ENCODE results near the gene SOX6. TPM values are rescaled to one million over a fixed set of nuclear protein-coding genes. Genes with fewer than 3 reads are reported as not detected.
"Not testable (repeated sequence)": the region's sequence is repeated elsewhere in the genome, so short reads cannot be mapped to it uniquely, and the experiment has no call there.

Gene SOX6
- 10 to 100 TPM; 13.4 to 28.1 (median 18.6) TPM for polyA plus RNA-seq (ENCODE audit: insufficient read length in 10 of 10)
- long read RNA-seq, donor 1: 0 reads
- long read RNA-seq, donor 2, partial matches to known transcripts: 334 of 347 reads
- long read RNA-seq, donor 2, other reads (novel, unspliced or antisense): 13 of 347 reads
- long read RNA-seq, donor 3: 0 reads
- long read RNA-seq, donor 4: 0 reads
- long read RNA-seq, donor 5, partial matches to known transcripts: 238 of 238 reads
- long read RNA-seq, donor 5, other reads (novel, unspliced or antisense): 0 of 238 reads
- long read RNA-seq, donor 6: 0 reads
- long read RNA-seq, donor 7, partial matches to known transcripts: 41 of 197 reads
- long read RNA-seq, donor 7, other reads (novel, unspliced or antisense): 156 of 197 reads
- long read RNA-seq, donor 8, partial matches to known transcripts: 99 of 271 reads
- long read RNA-seq, donor 8, other reads (novel, unspliced or antisense): 172 of 271 reads
- long read RNA-seq, donor 9: 0 reads

GRCh38 chr11:16356057-16356760 is at the start of gene SOX6:
SOX6 (minus strand) TSS chr11:16356546; CDS start chr11:16341248, 15,298 bp downstream.
- DNase-seq: peak; percentile 45 to 75 (median 48)

- DNase-seq: no peak
Measured at GRCh38 chr11:16404781-16405285, 48.5 kb upstream of the SOX6 start.

GRCh38 chr11:16403851-16404250 is 47.5 kb upstream of the SOX6 start:
- no peak for DNase-seq

- no peak for DNase-seq
Measured at GRCh38 chr11:16403448-16403803, 47.1 kb upstream of the SOX6 start.

- DNase-seq: no peak
Measured at GRCh38 chr11:16402654-16403447, 46.5 kb upstream of the SOX6 start.

GRCh38 chr11:16397390-16397789 is 41.0 kb upstream of the SOX6 start:
- no peak for DNase-seq

GRCh38 chr11:16395601-16396000 is 39.3 kb upstream of the SOX6 start:
- no peak for DNase-seq

- no peak for DNase-seq
Measured at GRCh38 chr11:16394947-16395346, 38.6 kb upstream of the SOX6 start.

GRCh38 chr11:16393340-16393739 is 37.0 kb upstream of the SOX6 start:
- no peak for DNase-seq

- DNase-seq: peak in 1 of 3 donors; percentile 12
Measured at GRCh38 chr11:16392616-16393015, 36.3 kb upstream of the SOX6 start.

- not testable (repeated sequence) for DNase-seq
Measured at GRCh38 chr11:16390826-16391225, 34.5 kb upstream of the SOX6 start.

GRCh38 chr11:16385099-16385498 is 28.8 kb upstream of the SOX6 start:
- no peak for DNase-seq

- peak in 2 of 3 donors; percentile 22 to 80 for DNase-seq
Measured at GRCh38 chr11:16382638-16383380, 26.5 kb upstream of the SOX6 start.

- DNase-seq: no peak
Measured at GRCh38 chr11:16382186-16382585, 25.8 kb upstream of the SOX6 start.

- peak in 1 of 3 donors; percentile 10 for DNase-seq
Measured at GRCh38 chr11:16380941-16381568, 24.7 kb upstream of the SOX6 start.

GRCh38 chr11:16378906-16379305 is 22.6 kb upstream of the SOX6 start:
- no peak for DNase-seq

GRCh38 chr11:16377746-16378145 is 21.4 kb upstream of the SOX6 start:
- DNase-seq: no peak

GRCh38 chr11:16375664-16376063 is 19.3 kb upstream of the SOX6 start:
- not testable (repeated sequence) for DNase-seq

GRCh38 chr11:16373768-16374167 is 17.4 kb upstream of the SOX6 start:
- DNase-seq: no peak

- DNase-seq: no peak
Measured at GRCh38 chr11:16372355-16372754, 16.0 kb upstream of the SOX6 start.

- no peak for DNase-seq
Measured at GRCh38 chr11:16367252-16367651, 10.9 kb upstream of the SOX6 start.
